ENCODE data around the gene UBXN1.

DNA sequence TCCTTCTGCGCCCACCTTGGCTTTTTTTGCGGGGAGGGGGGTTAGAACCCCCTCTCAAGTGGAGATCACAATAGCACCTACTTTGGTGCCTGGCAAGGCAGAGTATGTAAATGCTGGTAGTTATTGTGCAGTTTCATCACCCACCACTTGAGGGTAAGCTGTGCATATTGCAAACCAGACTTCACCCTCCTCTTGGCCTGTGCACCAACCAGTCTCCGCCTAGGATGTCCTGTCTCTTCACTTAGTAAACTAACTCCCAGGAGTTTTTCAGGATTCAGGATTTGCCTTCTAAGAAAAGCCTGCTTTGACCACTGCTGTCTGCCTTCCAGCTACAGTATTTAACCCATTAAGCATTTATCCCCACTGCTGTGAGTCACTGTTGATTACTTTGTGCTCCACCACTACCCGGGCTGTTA is 2.0 kb upstream of the UBXN1 start:
- TF ChIP-seq, protein P1, sequence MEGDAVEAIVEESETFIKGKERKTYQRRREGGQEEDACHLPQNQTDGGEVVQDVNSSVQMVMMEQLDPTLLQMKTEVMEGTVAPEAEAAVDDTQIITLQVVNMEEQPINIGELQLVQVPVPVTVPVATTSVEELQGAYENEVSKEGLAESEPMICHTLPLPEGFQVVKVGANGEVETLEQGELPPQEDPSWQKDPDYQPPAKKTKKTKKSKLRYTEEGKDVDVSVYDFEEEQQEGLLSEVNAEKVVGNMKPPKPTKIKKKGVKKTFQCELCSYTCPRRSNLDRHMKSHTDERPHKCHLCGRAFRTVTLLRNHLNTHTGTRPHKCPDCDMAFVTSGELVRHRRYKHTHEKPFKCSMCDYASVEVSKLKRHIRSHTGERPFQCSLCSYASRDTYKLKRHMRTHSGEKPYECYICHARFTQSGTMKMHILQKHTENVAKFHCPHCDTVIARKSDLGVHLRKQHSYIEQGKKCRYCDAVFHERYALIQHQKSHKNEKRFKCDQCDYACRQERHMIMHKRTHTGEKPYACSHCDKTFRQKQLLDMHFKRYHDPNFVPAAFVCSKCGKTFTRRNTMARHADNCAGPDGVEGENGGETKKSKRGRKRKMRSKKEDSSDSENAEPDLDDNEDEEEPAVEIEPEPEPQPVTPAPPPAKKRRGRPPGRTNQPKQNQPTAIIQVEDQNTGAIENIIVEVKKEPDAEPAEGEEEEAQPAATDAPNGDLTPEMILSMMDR (IDR thresholded peaks at IDR 0.05), result peak; percentile 37
- TF ChIP-seq EZH2 (IDR thresholded peaks at IDR 0.05; ENCODE audit: borderline replicate concordance, insufficient read depth, low read depth, low read length, poor library complexity, severe bottlenecking), result no peak

Measured in B cell (primary cell).